ENCODE data around the gene CCDC177. TPM values are rescaled to one million over a fixed set of nuclear protein-coding genes. Genes with fewer than 3 reads are reported as not detected.

The CCDC177 gene
- total RNA-seq, 1 donor from 2014 or later = 0.34 TPM

DNA sequence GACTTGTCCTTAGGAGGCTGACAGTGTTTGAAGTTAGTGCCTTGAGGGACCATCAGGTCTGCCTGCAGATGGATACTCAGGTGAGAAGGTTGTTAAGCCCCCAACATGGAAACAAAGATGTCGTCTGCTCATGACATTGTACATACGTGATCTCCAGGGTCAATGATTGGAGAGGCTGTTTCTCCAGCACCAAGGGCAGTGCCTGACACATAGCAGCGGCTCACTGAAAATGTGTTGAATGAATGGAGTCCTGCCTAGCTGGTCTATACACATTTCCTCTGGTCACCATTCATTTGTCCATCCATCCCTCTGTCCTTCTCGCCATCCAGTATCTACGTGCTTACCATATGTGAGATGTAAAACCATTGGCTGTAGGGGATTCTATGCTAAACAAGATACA, 7.1 kb downstream of the CCDC177 start:
- no peaks in the 10 kb centered on the region for H3K4me1 Mint-ChIP-seq
- TF ChIP-seq, protein P1, sequence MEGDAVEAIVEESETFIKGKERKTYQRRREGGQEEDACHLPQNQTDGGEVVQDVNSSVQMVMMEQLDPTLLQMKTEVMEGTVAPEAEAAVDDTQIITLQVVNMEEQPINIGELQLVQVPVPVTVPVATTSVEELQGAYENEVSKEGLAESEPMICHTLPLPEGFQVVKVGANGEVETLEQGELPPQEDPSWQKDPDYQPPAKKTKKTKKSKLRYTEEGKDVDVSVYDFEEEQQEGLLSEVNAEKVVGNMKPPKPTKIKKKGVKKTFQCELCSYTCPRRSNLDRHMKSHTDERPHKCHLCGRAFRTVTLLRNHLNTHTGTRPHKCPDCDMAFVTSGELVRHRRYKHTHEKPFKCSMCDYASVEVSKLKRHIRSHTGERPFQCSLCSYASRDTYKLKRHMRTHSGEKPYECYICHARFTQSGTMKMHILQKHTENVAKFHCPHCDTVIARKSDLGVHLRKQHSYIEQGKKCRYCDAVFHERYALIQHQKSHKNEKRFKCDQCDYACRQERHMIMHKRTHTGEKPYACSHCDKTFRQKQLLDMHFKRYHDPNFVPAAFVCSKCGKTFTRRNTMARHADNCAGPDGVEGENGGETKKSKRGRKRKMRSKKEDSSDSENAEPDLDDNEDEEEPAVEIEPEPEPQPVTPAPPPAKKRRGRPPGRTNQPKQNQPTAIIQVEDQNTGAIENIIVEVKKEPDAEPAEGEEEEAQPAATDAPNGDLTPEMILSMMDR (IDR thresholded peaks at IDR 0.05; ENCODE audit: unreplicated experiment) = no peak
- DNase-seq (ENCODE audit: low spot score in 2 of 2, unreplicated experiment in 2 of 2) = no peak
- H3K9me3 Mint-ChIP-seq = no peaks in the 10 kb centered on the region
- peaks cover 64% of the 10 kb centered on the region for H3K27me3 Mint-ChIP-seq (ENCODE audit: low read depth)
- no peak overlapping the region for H3K4me3 Mint-ChIP-seq
- H3K27ac Mint-ChIP-seq = no peak overlapping the region
- no peaks in the 10 kb centered on the region for H3K36me3 Mint-ChIP-seq

DNA sequence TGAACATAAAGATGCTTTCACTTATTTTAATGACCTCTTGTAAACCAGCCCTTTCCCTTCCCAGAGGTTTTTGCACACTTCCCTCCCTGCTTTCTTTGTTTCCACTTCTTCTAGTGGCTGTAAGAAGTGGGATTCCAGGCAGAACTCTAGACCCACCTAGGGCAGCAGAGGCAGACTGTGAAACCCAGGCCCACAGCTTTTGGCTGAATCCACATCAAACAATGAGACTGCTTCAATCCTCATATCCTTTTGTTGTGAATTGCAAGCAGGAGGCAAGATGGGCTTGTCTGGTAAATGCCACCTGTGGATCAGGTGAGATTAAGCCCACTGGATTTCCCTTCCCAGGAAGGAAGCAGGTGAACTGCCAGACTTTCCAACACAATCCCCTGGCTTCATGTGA, 12.8 kb downstream of the CCDC177 start:
- Mint-ChIP-seq H3K4me3 (no peak overlapping the region), H3K4me1 (peaks cover 4% of the 10 kb centered on the region), H3K27me3 (ENCODE audit: low read depth) (peaks cover 59% of the 10 kb centered on the region), H3K36me3 (no peaks in the 10 kb centered on the region), H3K27ac (no peak overlapping the region), H3K9me3 (no peaks in the 10 kb centered on the region)
- TF ChIP-seq, protein P1 (IDR thresholded peaks at IDR 0.05; ENCODE audit: unreplicated experiment) = no peak
- DNase-seq (ENCODE audit: low spot score in 2 of 2, unreplicated experiment in 2 of 2) = no peak

DNA sequence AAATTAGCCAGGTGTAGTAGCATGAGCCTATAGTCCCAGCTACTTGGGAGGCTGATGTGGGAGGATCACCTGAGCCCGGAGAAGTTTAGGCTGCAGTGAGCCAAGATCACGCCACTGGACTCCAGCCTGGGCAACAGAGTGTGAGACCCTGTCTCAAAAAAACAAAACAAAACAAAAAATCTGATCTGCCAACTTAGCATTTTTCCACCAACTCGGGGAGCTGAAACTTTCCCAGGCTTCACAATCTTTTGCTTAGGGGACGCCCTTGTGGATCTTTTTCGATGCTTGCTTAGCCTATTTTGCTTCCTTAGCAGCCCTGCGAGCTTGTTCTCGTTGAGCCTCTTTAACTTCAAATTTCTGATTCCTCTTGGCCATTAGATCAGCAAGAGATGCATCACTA, 13.8 kb downstream of the CCDC177 start:
- no peaks in the 10 kb centered on the region for H3K9me3 Mint-ChIP-seq
- peaks cover 48% of the 10 kb centered on the region for H3K27me3 Mint-ChIP-seq (ENCODE audit: low read depth)
- H3K36me3 Mint-ChIP-seq = no peaks in the 10 kb centered on the region
- no peak overlapping the region for H3K4me3 Mint-ChIP-seq
- peaks cover 4% of the 10 kb centered on the region for H3K4me1 Mint-ChIP-seq
- DNase-seq (ENCODE audit: low spot score in 2 of 2, unreplicated experiment in 2 of 2) = no peak
- H3K27ac Mint-ChIP-seq = no peak overlapping the region
- TF ChIP-seq, protein P1 (IDR thresholded peaks at IDR 0.05; ENCODE audit: unreplicated experiment) = no peak

DNA sequence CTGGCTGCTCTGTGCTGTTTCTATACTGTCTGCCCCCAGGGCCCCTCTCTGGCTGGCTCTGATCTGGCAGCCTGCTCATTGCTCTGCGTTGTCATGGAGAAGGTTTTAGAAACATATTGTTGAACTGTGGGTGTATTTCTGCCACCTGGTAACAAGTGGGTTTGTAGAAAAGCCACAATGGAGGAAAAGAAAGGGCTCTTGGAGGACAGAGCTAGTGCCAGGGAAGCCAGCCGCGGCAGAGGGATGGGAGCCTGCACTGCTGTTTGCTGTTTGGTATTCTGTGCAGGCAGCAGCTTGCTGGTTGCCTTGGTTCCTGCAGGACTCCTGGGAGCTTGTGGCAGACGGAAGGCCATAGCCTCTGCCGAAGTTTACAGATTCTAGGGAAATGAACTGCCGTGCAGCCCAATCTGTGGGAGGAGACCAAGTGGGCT, 15.1 kb downstream of the CCDC177 start:
- Mint-ChIP-seq H3K4me1 (peaks cover 4% of the 10 kb centered on the region), H3K36me3 (no peaks in the 10 kb centered on the region), H3K27ac (no peak overlapping the region), H3K9me3 (no peaks in the 10 kb centered on the region), H3K4me3 (no peak overlapping the region), H3K27me3 (ENCODE audit: low read depth) (peaks cover 44% of the 10 kb centered on the region)
- TF ChIP-seq, protein P1 (IDR thresholded peaks at IDR 0.05; ENCODE audit: unreplicated experiment) = no peak
- no peak for DNase-seq (ENCODE audit: low spot score in 2 of 2, unreplicated experiment in 2 of 2)

DNA sequence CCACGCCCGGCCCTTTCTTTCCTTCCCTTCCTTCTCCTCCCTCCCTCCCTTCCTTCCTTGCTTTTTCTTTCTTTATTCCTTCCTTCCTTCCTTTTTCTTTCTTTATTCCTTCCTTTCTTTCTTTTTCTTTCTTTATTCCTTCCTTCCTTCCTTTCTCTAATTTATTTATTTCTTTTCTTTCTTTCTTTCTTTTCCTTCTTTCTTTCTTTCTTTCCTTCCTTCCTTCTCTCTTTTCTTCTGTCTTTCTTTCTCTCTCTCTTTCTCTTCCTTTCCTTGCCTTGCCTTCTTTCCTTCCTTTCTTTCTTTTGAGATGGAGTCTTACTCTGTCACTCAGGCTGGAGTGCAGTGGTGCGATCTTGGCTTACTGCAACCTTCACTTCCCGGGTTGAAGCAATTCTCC, 15.9 kb downstream of the CCDC177 start:
- TF ChIP-seq, protein P1 (IDR thresholded peaks at IDR 0.05; ENCODE audit: unreplicated experiment) = no peak
- Mint-ChIP-seq H3K36me3 (no peaks in the 10 kb centered on the region), H3K4me3 (no peak overlapping the region), H3K27ac (no peak overlapping the region), H3K9me3 (no peaks in the 10 kb centered on the region), H3K27me3 (ENCODE audit: low read depth) (peaks cover 43% of the 10 kb centered on the region), H3K4me1 (peaks cover 4% of the 10 kb centered on the region)
- no peak for DNase-seq (ENCODE audit: low spot score in 2 of 2, unreplicated experiment in 2 of 2)

DNA sequence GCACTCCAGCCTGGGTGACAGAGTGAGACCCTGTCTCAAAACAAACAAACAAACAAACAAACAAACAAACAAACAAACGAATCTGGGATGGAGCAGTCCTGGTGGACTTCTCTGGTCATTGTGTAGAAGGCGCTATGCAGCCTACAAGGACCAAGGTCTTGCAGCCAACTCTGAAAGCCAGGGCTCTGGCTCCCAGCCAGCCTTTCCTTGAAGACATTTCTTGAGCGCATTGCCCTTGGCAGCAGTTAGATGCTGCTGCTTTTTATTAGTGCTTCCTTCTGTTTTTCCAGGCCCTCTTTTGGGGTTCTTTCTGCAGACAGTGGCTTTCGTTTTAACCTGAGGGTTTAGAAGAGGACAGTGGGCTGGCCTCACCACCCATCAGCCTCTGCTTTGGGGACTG, 20.2 kb downstream of the CCDC177 start:
- peaks cover 3% of the 10 kb centered on the region for H3K4me1 Mint-ChIP-seq
- H3K4me3 Mint-ChIP-seq = no peak overlapping the region
- H3K9me3 Mint-ChIP-seq = no peaks in the 10 kb centered on the region
- TF ChIP-seq, protein P1 (IDR thresholded peaks at IDR 0.05; ENCODE audit: unreplicated experiment) = no peak
- H3K27ac Mint-ChIP-seq = no peak overlapping the region
- peaks cover 46% of the 10 kb centered on the region for H3K27me3 Mint-ChIP-seq (ENCODE audit: low read depth)
- DNase-seq (ENCODE audit: low spot score in 2 of 2, unreplicated experiment in 2 of 2) = no peak
- no peaks in the 10 kb centered on the region for H3K36me3 Mint-ChIP-seq

Measured in mesothelial cell of epicardium (in vitro differentiated cells).